ENCODE data around the gene GPC5.

DNA sequence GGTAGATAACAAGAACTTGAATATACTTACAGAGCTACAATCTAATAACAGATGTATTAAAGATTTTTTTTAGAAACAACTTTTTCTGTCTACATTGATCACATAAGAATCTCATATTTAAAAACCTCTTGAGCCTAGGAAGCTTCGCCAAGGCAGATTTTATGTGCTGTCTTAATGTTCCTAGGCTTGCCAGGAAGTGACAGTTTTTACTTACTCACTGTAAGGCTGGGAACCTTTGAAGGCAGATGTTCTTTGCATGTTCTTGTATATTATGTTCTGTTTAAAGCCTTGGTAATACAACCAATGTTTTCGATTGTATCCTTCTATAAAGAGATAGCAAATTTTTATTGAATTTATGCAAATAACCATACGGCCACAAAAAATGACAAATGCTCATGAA lies 492.7 kb downstream of the GPC5 start:
- TF ChIP-seq CTCF (IDR thresholded peaks at IDR 0.05; ENCODE audit: insufficient read depth, low read length, poor library complexity, severe bottlenecking) (no peak), EZH2phosphoT487 (conservative IDR thresholded peaks at IDR 0.05; ENCODE audit: low read length) (no peak)

All from SU-DHL-6 (cell line).